A549 (cell line): ENCODE data around the gene EPS15. TPM values are rescaled to one million over a fixed set of nuclear protein-coding genes. Genes with fewer than 3 reads are reported as not detected.

ENCODE experiments used
- ATAC-seq, 2 experiments: fragments of 200-7000 bp in 1 of 2; fragments of >200 bp in 1 of 2; cut with Nextera tagmentation in 1 of 2; cut with Tn5 transposase in 1 of 2; 3 replicates each; pipeline versions ENCODE4 v1.8.0 to v1.9.1; 2018 to 2020; ENCODE audit warnings: mild to moderate bottlenecking in 1 of 2, moderate library complexity in 1 of 2
- CTCF ChIA-PET: fragments of 300-600 bp; sonication (Branson Sonifier 250); formaldehyde crosslinking; extraction: SDS; loops from one replicate; lab custom pipeline; 2021; ENCODE audit warnings: antibody characterized with exemption, inconsistent platforms; lab: Yijun Ruan, JAX
- POLR2A ChIA-PET: fragments of 350-600 bp; formaldehyde crosslinking; extraction: SDS; loops from one replicate; lab custom pipeline; 2021; ENCODE audit warnings: antibody characterized with exemption, inconsistent platforms; lab: Yijun Ruan, JAX
- DNase-seq, 2 experiments: peaks; one replicate each; pipeline versions ENCODE4 v3.0.0 to v3.0.0-alpha.2; 2011 to 2016; ENCODE audit warnings: low read depth in 1 of 2, low spot score in 1 of 2
- FAIRE-seq: peaks from 2 replicates; lab custom pipeline; 2011; peaks lifted over from hg19 to GRCh38; lab: Jason Lieb, UNC
- H3K27ac ChIP-seq, 2 experiments: fragments of >200 bp; sonication (Bioruptor Twin); formaldehyde crosslinking; 3 replicates each; pipeline ENCODE4 v1.5.1; 2016 to 2017
- H3K4me1 ChIP-seq: fragments of >200 bp; sonication (Bioruptor Twin); formaldehyde crosslinking; 3 replicates; pipeline ENCODE4 v1.6.1; 2016
- H3K4me2 ChIP-seq: fragments of >200 bp; sonication (Bioruptor Twin); formaldehyde crosslinking; 3 replicates; pipeline ENCODE4 v1.6.1; 2016
- H3K4me3 ChIP-seq: fragments of >200 bp; sonication (Bioruptor Twin); formaldehyde crosslinking; 3 replicates; pipeline ENCODE4 v1.5.1; 2016
- H3K9me3 ChIP-seq: fragments of >200 bp; sonication (Bioruptor Twin); formaldehyde crosslinking; 3 replicates; pipeline ENCODE4 v1.6.1; 2016
- BCL3 ChIP-seq: fragments of >200 bp; sonication (Bioruptor Twin); formaldehyde crosslinking; IDR thresholded peaks from 3 replicates; pipeline ENCODE4 v1.6.1; 2016
- CBX8 ChIP-seq: fragments of 200-600 bp; sonication (generic); IDR thresholded peaks from 2 replicates; pipeline ENCODE4 v1.6.1; 2016
- CEBPB ChIP-seq, 2 experiments: fragments of >200 bp in 1 of 2; sonication (Bioruptor Twin) in 1 of 2; formaldehyde crosslinking in 1 of 2; IDR thresholded peaks; 2 replicates each; pipeline ENCODE4 v1.6.1; 2012 to 2016
- CHD2 ChIP-seq: fragments of 150-350 bp; IDR thresholded peaks from 2 replicates; pipeline ENCODE4 v1.6.1; 2014; ENCODE audit warnings: low read length; ENCODE audit not compliant: partially characterized antibody
- CTCF ChIP-seq: fragments of >200 bp; sonication (Bioruptor Twin); formaldehyde crosslinking; IDR thresholded peaks from 3 replicates; pipeline ENCODE4 v1.5.1; 2016
- EHF ChIP-seq: fragments of 250-450 bp; sonication (Bioruptor Pico); IDR thresholded peaks from 2 replicates; pipeline ENCODE4 v1.5.0; 2020; ENCODE audit warnings: mild to moderate bottlenecking
- ELK1 ChIP-seq: fragments of 150-350 bp; IDR thresholded peaks from 2 replicates; pipeline ENCODE4 v1.6.1; 2014; ENCODE audit warnings: low read depth, mild to moderate bottlenecking, low read length
- EP300 ChIP-seq, 2 experiments: fragments of >200 bp; sonication (Bioruptor Twin); formaldehyde crosslinking; IDR thresholded peaks; 2 replicates in 1 of 2; 3 replicates in 1 of 2; pipeline ENCODE4 v1.6.1; 2016 to 2017
- FOSL2 ChIP-seq, 2 experiments: fragments of 450-650 bp in 1 of 2; fragments of >200 bp in 1 of 2; sonication (Bioruptor Twin) in 1 of 2; formaldehyde crosslinking; IDR thresholded peaks; 2 replicates each; pipeline versions ENCODE4 v1.5.0 to v1.6.1; 2016 to 2020; ENCODE audit warnings: mild to moderate bottlenecking in 1 of 2, moderate library complexity in 1 of 2
- FOXS1 ChIP-seq: fragments of 250-450 bp; sonication (Bioruptor Pico); IDR thresholded peaks from 2 replicates; pipeline ENCODE4 v1.5.0; 2020; ENCODE audit warnings: mild to moderate bottlenecking, moderate library complexity
- HOXB5 ChIP-seq: fragments of 250-450 bp; sonication (Bioruptor Pico); IDR thresholded peaks from 2 replicates; pipeline ENCODE4 v1.5.0; 2020; ENCODE audit warnings: mild to moderate bottlenecking, moderate library complexity
- KDM1A ChIP-seq: fragments of 200-600 bp; sonication (generic); IDR thresholded peaks from 2 replicates; pipeline ENCODE4 v1.6.1; 2016; ENCODE audit warnings: low read depth, mild to moderate bottlenecking
- KDM5A ChIP-seq: fragments of 200-600 bp; sonication (generic); IDR thresholded peaks from 2 replicates; pipeline ENCODE4 v1.6.1; 2016; ENCODE audit warnings: antibody characterized with exemption, mild to moderate bottlenecking
- MAZ ChIP-seq: fragments of 150-350 bp; IDR thresholded peaks from 2 replicates; pipeline ENCODE4 v1.6.1; 2014; ENCODE audit warnings: antibody characterized with exemption, low read depth, low read length, borderline replicate concordance
- PBX3 ChIP-seq: IDR thresholded peaks from 2 replicates; pipeline ENCODE4 v1.6.1; 2012
- POLR2AphosphoS2 ChIP-seq: conservative IDR thresholded peaks from 2 replicates; pipeline ENCODE4 v1.6.1; 2012; ENCODE audit warnings: low read length, improper control_type of control experiment, inconsistent platforms
- REST ChIP-seq: fragments of 200-600 bp; sonication (generic); IDR thresholded peaks from 2 replicates; pipeline ENCODE4 v1.6.1; 2016; ENCODE audit warnings: antibody characterized with exemption, mild to moderate bottlenecking, moderate library complexity
- RFX5 ChIP-seq: fragments of 450-650 bp; IDR thresholded peaks from 2 replicates; pipeline ENCODE4 v1.7.1; 2014; ENCODE audit warnings: antibody characterized with exemption, mild to moderate bottlenecking, moderate library complexity
- TFCP2L1 ChIP-seq: fragments of 250-450 bp; sonication (Bioruptor Pico); IDR thresholded peaks from 2 replicates; pipeline ENCODE4 v1.5.0; 2021; ENCODE audit warnings: mild to moderate bottlenecking
- ZC3H11A ChIP-seq: fragments of 450-650 bp; IDR thresholded peaks from 2 replicates; pipeline ENCODE4 v1.6.1; 2014; ENCODE audit warnings: antibody characterized with exemption, mild to moderate bottlenecking
- ZSCAN20 ChIP-seq: fragments of 250-450 bp; sonication (Bioruptor Pico); IDR thresholded peaks from 2 replicates; pipeline ENCODE4 v1.8.0; 2022; ENCODE audit warnings: mild to moderate bottlenecking, moderate library complexity
- WGBS: methylation state at CpG from one replicate; pipeline ENCODE4 v1.1.6; 2017; ENCODE audit errors: missing lambda C conversion rate; 5-methylcytosine and 5-hydroxymethylcytosine counted together
- polyA plus RNA-seq, 4 experiments: library from polyadenylated mRNA; depleted of rRNA in 3 of 4; stranded (reverse); fragments of >200 nt; fragmentation: RNase III in 1 of 4; extraction: RNeasy Plus Mini Kit Qiagen cat#74134 plus additional on column Dnase treatment in 1 of 4; gene quantifications; 2 replicates in 3 of 4; 3 replicates in 1 of 4; pipeline ENCODE4 v1.2.3, GENCODE V29; 2011 to 2017

The EPS15 gene
- polyA plus RNA-seq, 2 of the 4 experiments (the other 2 are of a cell fraction), result 10.9 to 35.4 TPM

- TF ChIP-seq ZC3H11A (no peak), REST (no peak), CBX8 (no peak), BCL3 (no peak), EHF (no peak), HOXB5 (CRISPR knock-in tag) (no peak), CTCF (no peak), CEBPB (IDR thresholded peaks at IDR 0.05) (no peak), KDM5A (no peak), RFX5 (no peak)
- TF ChIP-seq, all 56 proteins: peak for 0
- H3K4me1 ChIP-seq, result peaks cover 32% of the 10 kb centered on the region; the same call in 2 of the 3 replicates
- ChIA-PET CTCF (no interaction called here), POLR2A (no interaction called here)
- WGBS, result 84% methylated on average over 1 of the region's 1 CpG
- no peak overlapping the region for H3K4me2 ChIP-seq
- H3K4me3 ChIP-seq, result no peak overlapping the region
- no peaks in the 10 kb centered on the region for H3K9me3 ChIP-seq
- ATAC-seq (no peak), FAIRE-seq (no peak), DNase-seq (no peak)
- H3K27ac ChIP-seq, result no peak overlapping the region
Observed at GRCh38 chr1:51512606-51513005, 6.5 kb downstream of the EPS15 start.

- TF ChIP-seq KDM1A, result no peak
- TF ChIP-seq MAZ, result no peak
- no peak for TF ChIP-seq EP300 (IDR thresholded peaks at IDR 0.05)
- TF ChIP-seq ZSCAN20 (CRISPR knock-in tag), result no peak
- TF ChIP-seq ELK1, result no peak
- TF ChIP-seq RFX5, result no peak
- TF ChIP-seq FOSL2 (IDR thresholded peaks at IDR 0.05), result no peak
- TF ChIP-seq FOSL2 (CRISPR knock-in tag; IDR thresholded peaks at IDR 0.05), result no peak
- TF ChIP-seq CHD2, result no peak
- TF ChIP-seq PBX3, result no peak
- TF ChIP-seq TFCP2L1 (CRISPR knock-in tag), result no peak
- no peak for TF ChIP-seq POLR2AphosphoS2
- no peak for TF ChIP-seq FOXS1 (CRISPR knock-in tag)
- no peak for TF ChIP-seq BCL3
- no peak overlapping the region for H3K27ac ChIP-seq
- H3K4me2 ChIP-seq, result no peak overlapping the region
- FAIRE-seq (no peak), ATAC-seq (no peak), DNase-seq (no peak)
- POLR2A ChIA-PET, result no interaction called here
- H3K4me1 ChIP-seq, result peaks cover 28% of the 10 kb centered on the region; the same call in 2 of the 3 replicates
- H3K9me3 ChIP-seq, result no peaks in the 10 kb centered on the region
- no peak overlapping the region for H3K4me3 ChIP-seq
- CTCF ChIA-PET, result no interaction called here
Observed at GRCh38 chr1:51512120-51512519, 6.9 kb downstream of the EPS15 start.
